Right lobe of liver (tissue), 4 donors: ENCODE data around the gene PLBD1.

ENCODE experiments used
- CTCF ChIP-seq, 4 donors: fragments of 200-600 bp in 3 of 4; fragments of 450-650 bp in 1 of 4; IDR thresholded peaks; one replicate each; pipeline versions ENCODE4 v1.5.1 to v1.8.0; 2016 to 2022; ENCODE audit warnings: antibody characterized with exemption in 4 of 4, mild to moderate bottlenecking in 2 of 4
- POLR2A ChIP-seq: fragments of 450-650 bp; IDR thresholded peaks from one replicate; pipeline ENCODE4 v1.6.1; 2017; ENCODE audit warnings: antibody characterized with exemption, mild to moderate bottlenecking
- donor health status: DM: no; HTN: no; CAD: no.
- donor health status: DM: no; HTN: no; CAD: no.
- donor health status: DM: no; HTN: yes; CAD: no.

GRCh38 chr12:14473707-14474287 is 93.9 kb downstream of the PLBD1 start:
- TF ChIP-seq CTCF (IDR thresholded peaks at IDR 0.05) (no peak), POLR2A (no peak)
